ENCODE data around the gene ZC3H10. TPM values are rescaled to one million over a fixed set of nuclear protein-coding genes. Genes with fewer than 3 reads are reported as not detected.

Gene ZC3H10
- total RNA-seq = 4.0 and 5.6 TPM in 2 replicates

DNA sequence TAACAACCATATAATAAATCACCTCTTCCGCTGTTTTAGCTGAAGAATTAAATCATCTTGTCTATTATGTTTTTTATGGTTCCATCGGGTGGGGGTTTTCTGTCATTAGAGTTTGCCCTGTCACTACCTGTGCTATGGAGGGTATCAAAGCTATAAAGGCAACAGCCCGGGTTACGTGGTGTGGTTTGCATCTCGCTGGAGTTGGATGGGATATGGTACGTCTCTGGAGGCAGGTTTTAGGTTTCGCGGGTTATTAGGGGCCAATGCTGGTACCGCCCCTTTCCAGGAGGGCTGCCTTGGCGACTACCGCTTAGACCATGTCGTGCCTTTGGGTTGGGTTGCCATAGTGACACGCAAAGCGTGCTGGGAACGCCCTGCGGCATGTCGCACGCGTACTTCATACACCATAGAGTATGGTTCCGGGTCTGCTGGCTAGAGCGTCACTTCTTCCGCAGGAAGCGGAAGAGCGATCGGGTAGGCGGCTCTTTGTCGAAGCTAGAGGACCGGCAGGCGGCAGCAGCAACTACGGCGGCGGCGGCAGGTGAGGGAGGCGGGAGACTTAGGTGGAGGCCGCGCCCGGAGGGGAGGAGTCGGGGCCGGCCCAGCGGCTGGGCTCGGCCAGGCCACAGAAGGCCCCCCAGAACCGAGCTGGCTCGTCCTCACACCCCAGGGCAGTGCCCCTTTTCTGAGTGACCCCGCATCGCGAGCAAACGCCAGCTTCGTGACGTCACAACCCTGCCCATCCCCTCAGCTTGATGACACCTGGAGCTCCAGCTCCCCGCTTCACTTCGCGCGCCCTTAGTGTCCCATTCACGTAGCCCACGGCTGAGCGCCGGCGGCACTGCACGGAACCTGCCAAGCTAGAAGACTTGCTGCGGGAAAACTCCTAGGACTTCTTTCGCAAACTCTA, at the start of gene ZC3H10:
Gene ZC3H10 (plus strand): TSS at position 489 of the 910 bp plus-strand sequence. CDS start 2,297 bp downstream, outside the sequence.

DNA sequence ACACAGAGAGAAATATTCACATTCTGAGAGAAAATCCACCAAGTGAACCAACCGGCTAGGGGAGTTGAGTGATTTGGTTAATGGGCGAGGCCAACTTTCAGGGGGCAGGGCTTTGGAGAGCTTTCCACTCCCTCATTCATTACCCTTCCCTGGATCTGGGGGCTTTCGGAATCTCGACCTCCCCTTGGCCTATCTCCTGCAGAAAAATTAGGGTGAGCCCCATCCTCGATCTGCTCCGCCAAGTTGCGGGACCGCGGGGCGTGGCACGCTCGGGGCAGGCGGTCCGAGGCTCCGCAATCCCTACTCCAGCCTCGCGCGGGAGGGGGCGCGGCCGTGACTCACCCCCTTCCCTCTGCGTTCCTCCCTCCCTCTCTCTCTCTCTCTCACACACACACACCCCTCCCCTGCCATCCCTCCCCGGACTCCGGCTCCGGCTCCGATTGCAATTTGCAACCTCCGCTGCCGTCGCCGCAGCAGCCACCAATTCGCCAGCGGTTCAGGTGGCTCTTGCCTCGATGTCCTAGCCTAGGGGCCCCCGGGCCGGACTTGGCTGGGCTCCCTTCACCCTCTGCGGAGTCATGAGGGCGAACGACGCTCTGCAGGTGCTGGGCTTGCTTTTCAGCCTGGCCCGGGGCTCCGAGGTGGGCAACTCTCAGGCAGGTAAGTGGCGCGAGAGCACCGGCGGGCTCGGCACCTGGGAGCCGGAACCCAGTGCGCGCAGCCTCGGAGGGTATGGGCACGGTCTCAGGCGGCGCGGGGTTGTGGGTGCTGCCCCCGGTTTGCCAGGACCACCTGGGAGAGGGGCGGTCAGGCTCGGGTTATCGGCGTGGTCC, 38.1 kb upstream of the ZC3H10 start, which contains the start of gene ERBB3:
Gene ERBB3 (plus strand): TSS at position 443 of the 833 bp plus-strand sequence. CDS start 136 bp downstream, at position 579.

DNA sequence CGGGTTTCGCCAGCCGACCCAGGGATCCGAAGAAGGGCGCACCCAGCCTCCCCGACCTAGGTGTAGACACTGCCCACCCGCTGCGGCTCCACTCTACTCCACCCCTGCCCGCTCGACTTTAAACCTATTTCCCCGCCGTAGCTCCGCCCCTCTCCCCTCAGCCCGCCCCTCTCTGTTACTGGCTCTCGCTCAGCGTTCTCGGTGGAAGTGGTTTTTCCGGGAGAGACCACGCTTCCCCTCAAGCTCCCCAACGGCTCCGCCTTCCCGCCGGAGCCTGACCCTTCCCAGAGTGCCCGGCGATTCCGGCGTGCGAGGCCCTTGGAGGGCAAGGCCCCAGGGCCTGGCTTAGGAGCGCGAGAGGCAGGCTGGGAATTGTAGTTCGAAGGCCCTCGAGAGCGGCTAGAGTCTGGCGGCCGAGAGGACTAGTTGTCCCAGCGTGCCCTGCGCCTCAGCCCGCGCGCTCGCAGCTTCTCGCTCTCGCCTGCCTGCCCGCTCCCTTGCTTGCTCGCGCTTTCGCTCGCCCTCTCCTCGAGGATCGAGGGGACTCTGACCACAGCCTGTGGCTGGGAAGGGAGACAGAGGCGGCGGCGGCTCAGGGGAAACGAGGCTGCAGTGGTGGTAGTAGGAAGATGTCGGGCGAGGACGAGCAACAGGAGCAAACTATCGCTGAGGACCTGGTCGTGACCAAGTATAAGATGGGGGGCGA, 13.8 kb upstream of the ZC3H10 start, which contains the start of gene PA2G4:
Gene PA2G4 (plus strand): TSS at position 451 of the 706 bp plus-strand sequence. CDS start 179 bp downstream, at position 630.

GRCh38 chr12:56116267-56117081, 1.6 kb upstream of the ZC3H10 start, which contains the start of gene RPL41:
TSS of gene RPL41 (plus strand) at chr12:56116633.

DNA sequence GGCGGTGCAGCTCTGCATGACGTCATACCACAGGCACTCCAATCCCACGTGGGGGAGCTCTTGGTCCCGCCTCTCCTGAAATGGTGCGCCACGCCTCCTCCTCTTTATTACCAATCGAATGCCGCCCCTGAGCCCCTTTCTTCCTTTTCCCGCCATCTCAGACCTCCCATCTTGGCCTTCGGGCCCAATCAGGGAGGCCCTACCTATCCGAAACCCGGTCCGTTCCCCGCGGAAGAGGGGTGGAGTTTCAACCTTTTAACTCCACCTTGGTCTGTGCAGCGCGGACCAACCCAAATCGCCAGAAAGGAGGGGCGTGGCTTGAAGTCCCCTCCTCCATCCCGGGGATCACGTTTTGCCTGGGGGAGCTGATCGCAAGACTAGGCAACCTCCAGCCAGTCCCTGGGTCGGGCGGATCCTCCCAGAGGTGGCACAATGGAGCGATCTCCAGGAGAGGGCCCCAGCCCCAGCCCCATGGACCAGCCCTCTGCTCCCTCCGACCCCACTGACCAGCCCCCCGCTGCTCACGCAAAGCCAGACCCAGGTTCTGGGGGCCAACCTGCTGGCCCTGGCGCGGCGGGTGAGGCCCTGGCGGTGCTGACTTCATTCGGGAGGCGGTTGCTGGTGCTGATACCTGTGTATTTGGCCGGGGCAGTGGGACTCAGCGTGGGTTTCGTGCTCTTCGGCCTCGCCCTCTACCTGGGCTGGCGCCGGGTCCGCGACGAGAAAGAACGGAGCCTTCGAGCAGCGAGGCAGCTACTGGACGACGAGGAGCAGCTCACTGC, 10.0 kb downstream of the ZC3H10 start, which contains the start of gene ESYT1:
Gene ESYT1 (plus strand): TSS at position 380 of the 782 bp plus-strand sequence. CDS start 53 bp downstream, at position 433.

DNA sequence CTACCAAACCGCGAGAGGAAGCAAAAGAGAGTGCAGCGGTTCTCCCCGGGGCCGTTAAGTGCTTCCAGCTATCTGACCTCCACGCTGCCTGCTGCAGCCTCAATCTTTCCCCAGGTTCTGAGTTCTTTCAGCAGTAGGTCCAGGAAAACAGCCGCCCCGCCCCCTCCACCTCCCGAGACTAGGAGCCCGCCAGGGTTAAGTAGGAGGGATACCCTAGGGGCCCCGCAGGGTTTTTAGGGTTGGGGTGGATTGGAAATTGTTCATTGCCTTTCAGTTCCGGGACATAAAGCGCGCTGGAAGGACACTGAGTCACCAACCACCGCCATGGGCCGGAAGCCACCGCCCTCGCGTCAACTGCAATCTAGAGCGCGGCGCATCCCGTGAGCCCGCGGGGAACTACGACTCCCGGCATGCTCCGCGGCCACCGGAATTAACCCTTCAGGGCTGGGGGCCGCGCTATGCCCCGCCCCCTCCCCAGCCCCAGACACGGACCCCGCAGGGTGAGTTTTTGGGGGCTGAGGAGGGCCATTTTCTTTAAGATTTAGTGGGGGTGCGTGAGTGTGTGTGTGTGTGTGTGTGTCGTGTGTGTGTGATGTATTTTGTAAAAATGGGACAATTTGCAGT, 34.2 kb downstream of the ZC3H10 start, which contains the start of gene MYL6B:
Gene MYL6B (plus strand): TSS at position 456 of the 624 bp plus-strand sequence. CDS start 1,332 bp downstream, outside the sequence.

DNA sequence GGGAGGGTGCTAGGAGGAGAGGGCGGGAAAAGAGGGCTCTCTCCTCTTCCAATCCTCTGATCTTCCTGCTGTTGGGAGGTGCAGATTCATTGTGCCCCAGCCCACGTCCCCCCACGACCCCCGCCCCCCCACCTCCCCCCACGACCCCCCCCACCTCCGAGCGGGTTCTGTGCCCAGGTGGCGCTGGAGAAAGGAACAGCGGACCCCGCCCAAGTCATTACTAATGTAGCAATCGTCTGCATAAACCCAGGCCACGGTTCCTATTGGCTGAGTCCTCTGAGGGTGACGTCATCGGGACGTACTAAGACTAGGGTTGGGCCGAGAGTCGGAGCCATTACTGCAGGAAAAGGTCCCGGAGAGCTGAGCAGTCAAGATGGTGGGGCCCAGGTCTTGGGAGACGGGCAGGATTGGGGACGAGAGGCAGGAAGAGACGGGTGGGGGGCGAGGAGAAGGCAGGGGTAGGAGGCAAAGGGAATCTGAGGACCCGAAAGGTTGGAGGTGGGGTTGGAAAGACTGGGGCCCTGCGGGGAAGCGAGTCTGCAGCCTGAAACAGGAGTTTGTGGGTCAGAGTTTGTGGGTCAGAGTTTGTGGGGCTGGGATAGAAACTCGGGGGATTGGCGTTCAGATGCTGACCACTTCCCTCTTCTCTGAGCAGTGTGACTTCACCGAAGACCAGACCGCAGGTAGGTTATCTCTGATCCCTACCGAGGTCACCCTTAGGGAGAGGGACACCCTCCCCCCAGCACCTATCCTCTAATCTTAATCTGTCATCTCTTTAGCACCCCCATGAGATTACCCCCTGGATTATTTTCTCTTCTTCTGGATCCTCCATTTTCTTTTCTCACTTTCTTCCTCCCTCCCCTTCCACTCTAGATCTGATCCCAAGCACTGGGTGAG, 40.2 kb downstream of the ZC3H10 start, which contains the start of gene MYL6:
Gene MYL6 (plus strand): TSS at position 331 of the 897 bp plus-strand sequence. CDS start 43 bp downstream, at position 374.

Other genes starting within 250 kb of the ZC3H10 start
- gene PYM1, start 190.4 kb upstream of the ZC3H10 start, total RNA-seq = 31.0 and 36.0 TPM in 2 replicates
- gene DGKA, start 187.1 kb upstream of the ZC3H10 start, total RNA-seq = 29.3 and 34.7 TPM in 2 replicates
- 1.1 and 1.7 TPM in 2 replicates for gene PMEL, start 152.2 kb upstream of the ZC3H10 start, total RNA-seq
- gene CDK2, start 151.4 kb upstream of the ZC3H10 start, total RNA-seq = 16.1 and 55.8 TPM in 2 replicates
- gene RAB5B, start 144.2 kb upstream of the ZC3H10 start, total RNA-seq = 42.2 and 43.1 TPM in 2 replicates
- 10.1 and 10.4 TPM in 2 replicates for gene SUOX, start 121.0 kb upstream of the ZC3H10 start, total RNA-seq
- gene IKZF4, start 97.2 kb upstream of the ZC3H10 start, total RNA-seq = 0.58 and 2.0 TPM in 2 replicates
- gene RPS26, start 76.3 kb upstream of the ZC3H10 start, total RNA-seq = 664 and 693 TPM in 2 replicates
- gene ERBB3, start 38.1 kb upstream of the ZC3H10 start, total RNA-seq = 0.38 and 0.56 TPM in 2 replicates
- gene PA2G4, start 13.7 kb upstream of the ZC3H10 start, total RNA-seq = 84.0 and 204 TPM in 2 replicates
- 2,066 and 2,753 TPM in 2 replicates for gene RPL41, start 1.6 kb upstream of the ZC3H10 start, total RNA-seq
- 303 and 307 TPM in 2 replicates for gene ESYT1, start 10.0 kb downstream of the ZC3H10 start, total RNA-seq
- gene MYL6B, start 34.3 kb downstream of the ZC3H10 start, total RNA-seq = 35.7 and 60.0 TPM in 2 replicates
- gene MYL6, start 40.1 kb downstream of the ZC3H10 start, total RNA-seq = 1,570 and 2,884 TPM in 2 replicates
- 33.0 and 36.0 TPM in 2 replicates for gene SMARCC2, start 71.2 kb downstream of the ZC3H10 start, total RNA-seq
- gene RNF41, start 103.7 kb downstream of the ZC3H10 start, total RNA-seq = 99.3 and 165 TPM in 2 replicates
- 20.9 and 28.8 TPM in 2 replicates for gene NABP2, start 106.1 kb downstream of the ZC3H10 start, total RNA-seq
- gene SLC39A5, start 111.8 kb downstream of the ZC3H10 start, total RNA-seq = 0.85 TPM in 1 of 2 replicates, not detected in the other
- 14.7 and 18.0 TPM in 2 replicates for gene ANKRD52, start 140.1 kb downstream of the ZC3H10 start, total RNA-seq
- 3.3 and 5.9 TPM in 2 replicates for gene COQ10A, start 148.7 kb downstream of the ZC3H10 start, total RNA-seq
- 62.9 and 99.7 TPM in 2 replicates for gene CS, start 182.1 kb downstream of the ZC3H10 start, total RNA-seq
- gene CNPY2, start 197.7 kb downstream of the ZC3H10 start, total RNA-seq = 93.0 and 106 TPM in 2 replicates
- gene PAN2, start 215.7 kb downstream of the ZC3H10 start, total RNA-seq = 10.0 and 27.3 TPM in 2 replicates
- gene IL23A, start 220.6 kb downstream of the ZC3H10 start, total RNA-seq = 0.28 and 0.38 TPM in 2 replicates
- gene STAT2, start 241.8 kb downstream of the ZC3H10 start, total RNA-seq = 105 and 295 TPM in 2 replicates
- not detected in 2 replicates for gene APOF, start 244.6 kb downstream of the ZC3H10 start, total RNA-seq

All from regular cardiac myocyte (primary cell).